Uterus (tissue), 4 donors: ENCODE results near the gene UNCX. TPM values are rescaled to one million over a fixed set of nuclear protein-coding genes. Genes with fewer than 3 reads are reported as not detected.
"Not testable (repeated sequence)": the region's sequence is repeated elsewhere in the genome, so short reads cannot be mapped to it uniquely, and the experiment has no call there.

Experiments
- DNase-seq, 2 donors: peaks; one replicate each; pipeline ENCODE4 v3.0.0-alpha.2; 2019 to 2020
- H3K27ac ChIP-seq, 2 donors: fragments of 200-600 bp; sonication (generic); 1 replicate in 1 of 2; 2 replicates in 1 of 2; pipeline ENCODE4 v1.5.1; 2016 to 2018
- H3K27me3 ChIP-seq, 2 donors: fragments of 200-600 bp; sonication (generic); one replicate each; pipeline ENCODE4 v1.5.1; 2018 to 2019; ENCODE audit warnings: control low read depth in 1 of 2
- H3K36me3 ChIP-seq, 2 donors: fragments of 200-600 bp; sonication (generic); one replicate each; pipeline ENCODE4 v1.5.1; 2019; ENCODE audit warnings: control low read depth in 1 of 2
- H3K4me1 ChIP-seq, 2 donors: fragments of 200-600 bp; sonication (generic); one replicate each; pipeline ENCODE4 v1.5.1; 2018 to 2019; ENCODE audit warnings: control low read depth in 1 of 2
- H3K4me3 ChIP-seq, 2 donors: fragments of 200-600 bp; sonication (generic); 1 replicate in 1 of 2; 2 replicates in 1 of 2; pipeline ENCODE4 v1.5.1; 2018 to 2019; ENCODE audit warnings: mild to moderate bottlenecking in 1 of 2
- H3K9me3 ChIP-seq, 2 donors: fragments of 200-600 bp; sonication (generic); one replicate each; pipeline ENCODE4 v1.5.1; 2019; ENCODE audit warnings: control low read depth in 1 of 2
- CTCF ChIP-seq, 4 experiments: fragments of 200-600 bp in 2 of 4; fragments of 450-650 bp in 2 of 4; sonication (generic) in 2 of 4; IDR thresholded peaks; one replicate each; pipeline ENCODE4 v1.5.1; 2016 to 2019; ENCODE audit warnings: antibody characterized with exemption in 4 of 4, mild to moderate bottlenecking in 2 of 4, moderate library complexity in 1 of 4
- POLR2A ChIP-seq, 2 donors: fragments of 450-650 bp; IDR thresholded peaks; one replicate each; pipeline ENCODE4 v1.6.1; 2016; ENCODE audit warnings: antibody characterized with exemption in 2 of 2, mild to moderate bottlenecking in 1 of 2, moderate library complexity in 1 of 2
- intact Hi-C: fragments of 100-400 bp; cut with DNase I; formaldehyde crosslinking; loops from one replicate; pipeline ENCODE4 v1.15.1; 2023; ENCODE audit warnings: low total_unique reads
- total RNA-seq, 4 donors: library from RNA; depleted of rRNA in 3 of 4; stranded (reverse); fragments of >200 nt in 3 of 4; gene quantifications; one replicate each; pipeline versions ENCODE4 v1.1.0 to v1.2.4, GENCODE V29; 2014 to 2023
- donor health status: DM: yes; HTN: yes; CAD: no.

The UNCX gene
- total RNA-seq, 4 donors from 2014 or later: not detected

DNA sequence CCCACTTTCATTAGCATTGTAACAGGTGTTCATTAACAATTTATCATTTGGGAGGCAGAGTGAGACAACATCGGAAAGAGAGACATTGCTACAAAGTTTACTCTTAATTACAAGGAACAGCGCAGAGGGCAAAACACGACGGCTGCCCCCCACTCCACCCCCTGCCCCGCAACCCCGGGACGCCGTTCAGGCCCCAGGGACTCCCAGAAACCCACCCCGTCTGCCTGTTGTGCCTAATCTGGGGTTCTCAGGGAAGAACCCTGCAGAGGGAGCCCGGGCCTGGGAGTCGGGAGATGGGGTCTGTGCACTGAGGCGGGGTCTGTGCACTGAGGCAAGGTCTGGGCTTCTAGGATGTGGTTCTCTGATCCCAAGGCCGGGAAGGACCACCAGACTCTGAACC is 25.2 kb downstream of the UNCX start:
- H3K27me3 ChIP-seq: peaks cover 0 to 19% of the 10 kb centered on the region in 2 donors
- no peaks in the 10 kb centered on the region for H3K4me1 ChIP-seq
- TF ChIP-seq CTCF (IDR thresholded peaks at IDR 0.05): no peak
- no peak for TF ChIP-seq POLR2A (IDR thresholded peaks at IDR 0.05)
- no peaks in the 10 kb centered on the region for H3K36me3 ChIP-seq
- no peaks in the 10 kb centered on the region for H3K9me3 ChIP-seq
- DNase-seq: no peak
- no peak overlapping the region for H3K4me3 ChIP-seq
- H3K27ac ChIP-seq: no peak overlapping the region
- intact Hi-C loops: no loop called here

DNA sequence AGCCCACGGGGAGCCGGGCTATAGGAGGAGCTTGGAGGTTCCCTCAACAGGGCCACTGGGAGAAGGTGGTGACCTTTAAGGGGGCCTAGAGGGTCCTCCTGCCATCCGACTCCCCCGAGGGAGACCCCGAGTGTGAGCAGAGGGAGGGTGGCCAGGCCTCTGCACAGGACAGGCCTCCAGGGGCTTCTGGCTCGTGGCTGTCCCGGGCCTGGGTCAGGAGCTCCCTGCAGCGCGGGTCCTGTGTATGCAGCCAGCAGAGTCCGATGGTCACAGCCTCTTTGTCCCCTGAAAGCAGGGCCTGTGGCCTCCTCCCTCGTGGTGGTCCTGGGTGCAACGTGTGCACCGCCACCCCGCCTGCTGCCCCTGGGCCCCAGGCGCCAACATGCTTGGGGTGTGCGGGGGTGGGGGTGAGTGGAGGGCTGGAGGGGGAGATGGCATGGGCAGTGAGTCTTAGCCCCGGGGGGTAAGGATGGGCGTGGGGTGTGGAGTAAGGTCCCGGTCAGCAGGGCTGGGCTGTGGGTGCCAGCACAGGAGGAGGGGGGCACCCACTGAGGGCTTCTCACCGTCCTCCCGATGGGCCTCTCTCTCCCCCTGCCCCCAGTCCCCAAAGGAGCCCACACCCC is 27.1 kb downstream of the UNCX start:
- H3K36me3 ChIP-seq: no peaks in the 10 kb centered on the region
- no peak for TF ChIP-seq POLR2A (IDR thresholded peaks at IDR 0.05)
- no peak for TF ChIP-seq CTCF (IDR thresholded peaks at IDR 0.05)
- no peaks in the 10 kb centered on the region for H3K9me3 ChIP-seq
- no peak overlapping the region for H3K27ac ChIP-seq
- no peak for DNase-seq
- intact Hi-C loops: no loop called here
- H3K4me3 ChIP-seq: no peak overlapping the region
- peaks cover 0 to 7% of the 10 kb centered on the region in 2 donors for H3K27me3 ChIP-seq
- H3K4me1 ChIP-seq: no peaks in the 10 kb centered on the region

- intact Hi-C loops: no loop called here
- TF ChIP-seq POLR2A (IDR thresholded peaks at IDR 0.05): no peak
- TF ChIP-seq CTCF (IDR thresholded peaks at IDR 0.05): no peak
- Histone ChIP-seq H3K4me3 (no peak overlapping the region), H3K27ac (no peak overlapping the region), H3K4me1 (no peaks in the 10 kb centered on the region), H3K9me3 (no peaks in the 10 kb centered on the region), H3K27me3 (peaks cover 0 to 5% of the 10 kb centered on the region in 2 donors), H3K36me3 (no peaks in the 10 kb centered on the region)
- no peak for DNase-seq
Measured at GRCh38 chr7:1260244-1260635, 27.6 kb downstream of the UNCX start.

- H3K4me1 ChIP-seq, H3K27ac ChIP-seq, DNase-seq, H3K4me3 ChIP-seq, H3K27me3 ChIP-seq, intact Hi-C loops, H3K9me3 ChIP-seq, H3K36me3 ChIP-seq: not testable (repeated sequence)
Measured at GRCh38 chr7:1261036-1261435, 28.4 kb downstream of the UNCX start.

DNA sequence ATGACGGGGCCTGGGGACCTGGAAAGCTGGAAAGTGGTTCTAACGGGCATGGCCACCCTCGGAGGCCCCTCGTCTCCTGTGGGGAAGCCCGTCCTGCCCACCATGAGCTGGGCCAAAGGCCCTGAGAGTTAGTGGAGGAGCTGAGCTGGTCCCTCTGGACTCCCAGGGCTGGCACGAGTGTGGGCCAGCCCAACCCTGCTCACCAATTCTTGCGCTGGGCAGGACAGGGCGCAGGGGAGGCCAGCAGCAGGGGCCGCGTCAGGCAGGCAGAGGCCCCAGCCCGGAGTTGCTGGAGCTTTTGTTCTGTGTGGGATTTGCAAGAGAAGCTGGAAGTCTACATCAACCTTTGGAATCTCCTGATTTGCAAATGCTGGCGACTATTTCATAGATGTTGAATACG is 29.8 kb downstream of the UNCX start:
- Histone ChIP-seq H3K36me3 (no peaks in the 10 kb centered on the region), H3K4me1 (no peaks in the 10 kb centered on the region), H3K27me3 (peaks cover 0 to 14% of the 10 kb centered on the region in 2 donors), H3K27ac (no peak overlapping the region), H3K9me3 (no peaks in the 10 kb centered on the region), H3K4me3 (no peak overlapping the region)
- DNase-seq: no peak
- no peak for TF ChIP-seq CTCF (IDR thresholded peaks at IDR 0.05)
- intact Hi-C loops: no loop called here
